Epithelial cell of prostate (primary cell): ENCODE results near the gene ITPRID1.

Source experiments
- DNase-seq: peaks from one replicate; pipeline ENCODE4 v3.0.0-alpha.2; 2011; ENCODE audit warnings: low read depth, low spot score
- H3K27ac ChIP-seq: fragments of 450-650 bp; 2 replicates; pipeline ENCODE4 v1.5.1; 2017; ENCODE audit warnings: mild to moderate bottlenecking

Gene ITPRID1

GRCh38 chr7:31688996-31689395 lies 175.1 kb downstream of the ITPRID1 start:
- no peak for DNase-seq
- H3K27ac ChIP-seq, result no peak overlapping the region

GRCh38 chr7:31690935-31691334 lies 177.0 kb downstream of the ITPRID1 start:
- H3K27ac ChIP-seq, result no peak overlapping the region
- no peak for DNase-seq

DNA sequence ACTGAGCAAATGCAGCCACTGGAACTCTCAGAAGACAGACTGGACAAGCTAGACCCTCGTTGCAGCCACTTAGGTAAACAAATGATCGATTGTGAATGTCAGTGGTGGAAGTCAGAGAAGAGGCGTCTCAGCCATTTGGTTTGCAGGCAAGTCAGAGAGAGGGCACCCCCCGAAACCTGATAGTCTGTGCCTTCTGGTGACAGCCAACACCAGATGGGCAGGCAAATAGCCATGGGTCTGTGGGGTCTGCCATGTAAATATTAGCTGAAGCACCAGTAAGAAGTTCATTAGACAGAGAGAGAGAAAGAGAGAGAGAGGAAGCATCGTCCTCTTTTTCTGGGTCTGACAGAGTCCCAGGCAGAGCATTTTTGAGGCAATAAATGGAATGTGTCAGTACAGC lies 178.6 kb downstream of the ITPRID1 start:
- DNase-seq, result no peak

GRCh38 chr7:31692871-31693270 lies 179.0 kb downstream of the ITPRID1 start:
- H3K27ac ChIP-seq, result no peak overlapping the region
- DNase-seq, result no peak

More for the DNA sequence above, 178.6 kb downstream of the ITPRID1 start:
- no peak overlapping the region for H3K27ac ChIP-seq

DNA sequence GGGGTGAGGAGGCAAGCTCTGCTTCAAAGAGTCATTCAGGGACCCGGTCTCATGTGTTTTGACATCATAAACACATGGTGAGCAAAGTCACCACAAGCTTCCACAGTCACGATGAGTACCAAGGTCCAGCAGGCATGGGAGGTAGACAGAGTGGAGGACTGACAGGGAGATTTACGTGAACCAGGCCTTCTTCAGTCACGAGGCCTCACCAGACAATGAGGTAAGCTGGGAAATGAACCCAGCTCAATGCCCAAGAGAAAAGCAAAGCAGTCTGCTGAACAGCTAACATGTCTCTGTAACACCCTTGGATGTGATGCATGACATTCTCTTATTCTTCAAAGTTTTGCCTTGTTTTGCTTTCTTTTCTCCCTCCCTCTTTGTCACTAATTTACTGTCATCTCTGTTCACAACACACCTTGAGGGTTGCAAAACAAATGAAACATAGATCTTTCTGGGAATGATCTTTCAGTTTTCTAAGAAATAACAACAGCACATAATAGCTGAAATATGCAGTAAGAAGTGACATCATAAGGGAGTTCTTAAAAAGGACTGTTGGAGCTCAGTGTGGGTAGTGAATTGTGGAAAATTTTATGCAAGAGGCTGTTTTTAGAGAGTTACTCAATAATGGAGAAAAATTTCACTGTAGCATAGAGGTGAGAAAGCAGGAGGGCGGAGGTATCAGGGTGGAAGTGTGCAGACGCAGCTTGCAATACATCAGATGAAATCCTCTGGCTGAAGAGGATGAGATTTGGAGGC lies 182.1 kb downstream of the ITPRID1 start:
- no peak overlapping the region for H3K27ac ChIP-seq
- DNase-seq, result no peak

DNA sequence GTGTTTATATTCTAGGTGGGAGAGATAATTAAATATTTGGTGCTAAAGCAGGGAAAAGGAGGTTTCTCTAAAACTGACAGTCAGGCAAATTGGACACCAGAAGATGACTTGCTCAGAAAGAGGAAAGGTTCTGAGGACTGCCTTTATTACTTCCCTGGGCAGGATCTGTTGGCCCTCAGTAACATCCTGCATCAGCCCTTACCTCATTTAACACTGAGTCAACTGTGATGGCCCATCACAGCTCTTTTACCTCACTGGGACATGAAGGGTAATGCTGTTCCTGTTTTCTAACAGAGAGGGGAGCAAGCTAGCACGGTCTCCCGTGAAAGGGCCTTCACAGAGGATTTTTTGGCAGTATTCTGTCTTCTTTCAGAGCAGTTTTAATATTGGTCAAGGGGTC lies 185.2 kb downstream of the ITPRID1 start:
- no peak for DNase-seq
- no peak overlapping the region for H3K27ac ChIP-seq

DNA sequence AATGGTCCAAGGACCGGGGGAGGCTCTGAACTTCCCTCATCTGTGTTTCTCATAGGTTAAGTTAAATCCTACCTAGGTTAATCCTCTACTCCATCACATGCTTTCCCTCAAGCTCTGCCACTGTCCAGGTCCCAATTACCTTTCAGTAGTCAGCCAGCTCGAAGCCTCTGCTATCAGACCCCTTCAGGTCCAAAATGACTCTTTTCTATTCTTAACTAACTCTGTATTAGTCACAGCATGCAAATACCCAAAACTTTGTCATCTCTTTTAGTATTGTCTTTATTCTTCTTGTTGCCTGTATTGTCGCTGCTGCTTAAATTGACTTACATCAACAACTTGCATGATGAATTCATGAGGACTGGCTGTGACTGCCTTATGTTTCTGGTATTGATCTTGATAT lies 188.5 kb downstream of the ITPRID1 start:
- no peak for DNase-seq
- no peak overlapping the region for H3K27ac ChIP-seq

DNA sequence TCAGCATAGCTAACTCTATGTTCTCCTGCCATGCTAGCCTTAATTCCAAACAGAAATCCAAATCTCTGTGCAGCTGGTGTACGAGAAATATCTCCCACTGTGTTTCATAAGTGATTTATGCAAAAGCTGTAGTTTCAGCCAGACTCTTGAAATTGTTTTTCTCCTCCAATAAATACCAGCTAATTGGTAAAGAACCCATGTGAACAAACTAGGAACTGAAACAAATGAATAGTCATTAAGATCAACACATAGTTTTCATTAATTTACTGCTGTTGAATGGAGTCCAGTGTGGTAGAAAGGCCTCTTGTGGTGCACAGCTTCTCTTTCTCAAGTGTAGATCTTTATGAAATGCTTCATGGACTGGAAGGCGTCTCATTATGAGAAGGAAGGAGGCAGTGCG lies 191.5 kb downstream of the ITPRID1 start:
- no peak for DNase-seq
- no peak overlapping the region for H3K27ac ChIP-seq

GRCh38 chr7:31707089-31707488 lies 193.2 kb downstream of the ITPRID1 start:
- no peak for DNase-seq
- no peak overlapping the region for H3K27ac ChIP-seq
